Activated T-helper 2 cell treated with anti-CD3 and anti-CD28 coated beads, Interferon-gamma antibody, Interleukin-2, Interleukin-4, amounts not matched to agents 10 μg/mL and 5 μg/mL and 100 μg/mL, durations not matched to agents 14 hours and 24 hours and 36 hours (primary cell): Measurements from ENCODE around the gene ZNF225. TPM values are rescaled to one million over a fixed set of nuclear protein-coding genes. Genes with fewer than 3 reads are reported as not detected.
"Not testable (repeated sequence)": the region's sequence is repeated elsewhere in the genome, so short reads cannot be mapped to it uniquely, and the experiment has no call there.

Experiments used
- DNase-seq: peaks from one replicate; pipeline ENCODE4 v3.0.0; 2021; ENCODE audit warnings: low spot score
- H3K27ac Mint-ChIP-seq: one replicate; pipeline ENCODE4 v1.8.0; 2021; ENCODE audit warnings: mixed read lengths
- H3K27me3 Mint-ChIP-seq: one replicate; pipeline ENCODE4 v1.8.0; 2021; ENCODE audit warnings: low read depth, mixed read lengths
- H3K36me3 Mint-ChIP-seq: one replicate; pipeline ENCODE4 v1.8.0; 2021; ENCODE audit warnings: low read depth, mixed read lengths
- H3K4me1 Mint-ChIP-seq: one replicate; pipeline ENCODE4 v1.8.0; 2021; ENCODE audit warnings: low read depth, mixed read lengths
- H3K4me3 Mint-ChIP-seq: one replicate; pipeline ENCODE4 v1.8.0; 2021; ENCODE audit warnings: low read depth, mild to moderate bottlenecking, moderate library complexity, mixed read lengths
- H3K9me3 Mint-ChIP-seq: one replicate; pipeline ENCODE4 v1.8.0; 2021; ENCODE audit warnings: mixed read lengths
- intact Hi-C: fragments of 100-400 bp; cut with micrococcal nuclease; formaldehyde crosslinking; loops from one replicate; pipeline ENCODE4 v1.15.1; 2023
- total RNA-seq: library from RNA; stranded (reverse); gene quantifications from 2 replicates; pipeline ENCODE4 v1.2.3, GENCODE V29; 2022

The ZNF225 gene
- total RNA-seq, 1 donor from 2014 or later, result 3.6 TPM

GRCh38 chr19:44170660-44171059, 57.5 kb downstream of the ZNF225 start:
- intact Hi-C loops, H3K27ac Mint-ChIP-seq, DNase-seq, H3K4me3 Mint-ChIP-seq, H3K27me3 Mint-ChIP-seq: not testable (repeated sequence)
- Mint-ChIP-seq H3K9me3 (peaks cover 74% of the 10 kb centered on the region), H3K4me1 (peaks cover 13% of the 10 kb centered on the region), H3K36me3 (peaks cover 92% of the 10 kb centered on the region)

- no peak overlapping the region for H3K27ac Mint-ChIP-seq
- intact Hi-C loops, result no loop called here
- peaks cover 67% of the 10 kb centered on the region for H3K36me3 Mint-ChIP-seq
- no peaks in the 10 kb centered on the region for H3K4me1 Mint-ChIP-seq
- no peaks in the 10 kb centered on the region for H3K27me3 Mint-ChIP-seq
- peaks cover 87% of the 10 kb centered on the region for H3K9me3 Mint-ChIP-seq
- H3K4me3 Mint-ChIP-seq, result no peak overlapping the region
- DNase-seq, result no peak
These were observed 63.4 kb downstream of the ZNF225 start for GRCh38 chr19:44176590-44176989.

GRCh38 chr19:44180968-44181367, 67.8 kb downstream of the ZNF225 start:
- H3K36me3 Mint-ChIP-seq, result peaks cover 23% of the 10 kb centered on the region
- H3K4me1 Mint-ChIP-seq, result no peaks in the 10 kb centered on the region
- no peak for DNase-seq

GRCh38 chr19:44182145-44182544, 68.9 kb downstream of the ZNF225 start:
- no peak for DNase-seq
- peaks cover 11% of the 10 kb centered on the region for H3K36me3 Mint-ChIP-seq
- H3K27ac Mint-ChIP-seq, result no peak overlapping the region
- H3K9me3 Mint-ChIP-seq, result peaks cover 68% of the 10 kb centered on the region
- H3K4me1 Mint-ChIP-seq, result no peaks in the 10 kb centered on the region
- H3K4me3 Mint-ChIP-seq, result no peak overlapping the region
- no peaks in the 10 kb centered on the region for H3K27me3 Mint-ChIP-seq
- intact Hi-C loops, result no loop called here

More at GRCh38 chr19:44180968-44181367, 67.8 kb downstream of the ZNF225 start:
- H3K27ac Mint-ChIP-seq, result no peak overlapping the region
- H3K4me3 Mint-ChIP-seq, result no peak overlapping the region
- intact Hi-C loops, result no loop called here
- H3K9me3 Mint-ChIP-seq, result peaks cover 78% of the 10 kb centered on the region
- no peaks in the 10 kb centered on the region for H3K27me3 Mint-ChIP-seq

Other genes with a start within 250 kb of the ZNF225 start
- gene ZNF404, start 229.4 kb upstream of the ZNF225 start, total RNA-seq, result 0.53 and 1.7 TPM in 2 replicates
- gene ZNF45, start 178.1 kb upstream of the ZNF225 start, total RNA-seq, result 11.1 and 12.2 TPM in 2 replicates
- gene ZNF221, start 162.2 kb upstream of the ZNF225 start, total RNA-seq, result 0.92 and 1.4 TPM in 2 replicates
- 4.7 and 5.5 TPM in 2 replicates for gene ZNF155, start 129.2 kb upstream of the ZNF225 start, total RNA-seq
- gene ZNF230, start 110.4 kb upstream of the ZNF225 start, total RNA-seq, result 3.8 and 4.5 TPM in 2 replicates
- 0.99 and 1.8 TPM in 2 replicates for gene ZNF222, start 88.0 kb upstream of the ZNF225 start, total RNA-seq
- not detected in 2 replicates for gene ZNF223, start 61.4 kb upstream of the ZNF225 start, total RNA-seq
- 1.1 and 1.4 TPM in 2 replicates for gene ZNF284, start 41.2 kb upstream of the ZNF225 start, total RNA-seq
- gene ZNF224, start 19.0 kb upstream of the ZNF225 start, total RNA-seq, result 19.4 and 22.3 TPM in 2 replicates
- gene ZNF234, start 28.2 kb downstream of the ZNF225 start, total RNA-seq, result 10.3 and 11.6 TPM in 2 replicates
- gene ZNF226, start 51.7 kb downstream of the ZNF225 start, total RNA-seq, result 6.6 and 9.8 TPM in 2 replicates
- gene ZNF227, start 99.1 kb downstream of the ZNF225 start, total RNA-seq, result 17.6 and 17.7 TPM in 2 replicates
- not detected in 2 replicates for gene ZNF233, start 146.5 kb downstream of the ZNF225 start, total RNA-seq
- 2.7 and 3.1 TPM in 2 replicates for gene ZNF235, start 191.6 kb downstream of the ZNF225 start, total RNA-seq
- gene ZNF112, start 243.3 kb downstream of the ZNF225 start, total RNA-seq, result not detected in 2 replicates